AML-193 (cell line): ENCODE data around the gene APOA1.

Experiments used
- DNase-seq, 2 experiments: peaks; one replicate each; lab custom pipeline; 2025; lab: John Stamatoyannopoulos, UW

The APOA1 gene

DNA sequence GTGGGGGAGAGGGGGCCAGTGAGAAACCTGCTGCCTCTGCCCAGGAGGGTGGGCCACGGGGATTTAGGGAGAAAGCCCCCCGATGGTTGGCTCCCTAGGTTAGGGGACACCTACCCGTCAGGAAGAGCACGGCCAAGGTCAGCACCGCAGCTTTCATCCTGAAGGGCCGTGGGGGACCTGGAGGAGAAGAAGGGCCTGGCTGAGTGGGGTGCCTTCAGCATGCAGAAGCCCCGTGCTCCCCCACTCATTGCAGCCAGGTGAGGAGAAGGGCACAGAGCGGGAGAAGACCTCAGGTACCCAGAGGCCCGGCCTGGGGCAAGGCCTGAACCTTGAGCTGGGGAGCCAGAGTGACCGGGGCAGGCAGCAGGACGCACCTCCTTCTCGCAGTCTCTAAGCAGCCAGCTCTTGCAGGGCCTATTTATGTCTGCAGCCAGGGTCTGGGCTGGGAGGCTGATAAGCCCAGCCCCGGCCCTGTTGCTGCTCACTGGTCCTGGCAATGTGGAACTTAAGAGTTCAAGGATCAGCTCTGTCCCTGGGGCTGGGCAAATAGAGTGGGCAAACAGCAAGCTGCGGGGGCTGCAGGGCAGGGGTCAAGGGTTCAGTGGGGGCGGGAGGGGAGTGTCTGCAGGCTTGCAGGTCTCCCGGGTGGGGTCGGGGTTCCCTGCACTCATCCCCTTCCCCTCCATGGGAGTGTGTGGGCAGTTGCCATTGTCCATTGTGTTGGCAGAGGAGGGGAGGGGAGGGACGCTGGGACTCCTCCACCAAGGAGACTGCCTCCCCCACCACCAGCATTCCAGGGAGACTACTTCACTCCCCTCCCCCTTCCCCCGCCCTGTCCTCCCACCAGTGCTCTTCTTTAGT is at the start of gene APOA1:
TSS of gene APOA1 (minus strand) at position 392 of the 861 bp plus-strand sequence. CDS start at position 157, 235 bp downstream.
- no peak for DNase-seq

DNA sequence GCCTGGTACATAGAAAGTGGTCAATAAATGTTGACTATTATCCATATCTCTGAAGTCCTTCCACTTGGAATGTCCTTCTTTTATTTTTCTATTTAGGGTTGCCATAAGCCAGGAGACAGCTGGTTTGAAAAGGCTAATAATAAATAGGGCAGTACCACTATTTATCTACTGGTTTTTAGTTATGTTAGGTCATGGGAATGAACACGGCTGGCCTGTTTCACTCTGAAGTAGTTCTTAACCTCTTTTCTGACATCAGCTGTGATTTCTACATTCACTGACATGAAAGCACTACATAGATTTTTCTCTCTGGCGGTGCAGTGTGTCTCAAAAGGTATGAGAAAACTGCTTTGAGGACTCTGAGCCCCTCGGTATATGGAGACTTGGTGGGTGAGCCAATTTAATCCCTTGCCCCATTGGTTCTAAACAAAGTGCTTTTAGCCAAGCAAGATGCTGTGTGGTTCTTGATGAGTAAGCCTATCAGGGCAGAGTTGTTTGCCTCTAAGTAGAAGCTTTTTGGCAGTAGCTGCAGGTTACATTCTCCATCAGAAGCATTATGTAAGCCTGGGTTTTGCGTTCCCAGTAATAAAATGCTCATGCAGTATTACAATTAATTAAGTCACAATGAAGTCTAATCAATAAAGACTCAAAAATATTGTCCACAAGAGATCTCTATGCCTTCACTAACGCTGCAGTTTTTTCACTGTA is 48.7 kb upstream of the APOA1 start:
- DNase-seq: no peak

- DNase-seq: no peak
These were observed 45.0 kb upstream of the APOA1 start for GRCh38 chr11:116882386-116882785.

DNA sequence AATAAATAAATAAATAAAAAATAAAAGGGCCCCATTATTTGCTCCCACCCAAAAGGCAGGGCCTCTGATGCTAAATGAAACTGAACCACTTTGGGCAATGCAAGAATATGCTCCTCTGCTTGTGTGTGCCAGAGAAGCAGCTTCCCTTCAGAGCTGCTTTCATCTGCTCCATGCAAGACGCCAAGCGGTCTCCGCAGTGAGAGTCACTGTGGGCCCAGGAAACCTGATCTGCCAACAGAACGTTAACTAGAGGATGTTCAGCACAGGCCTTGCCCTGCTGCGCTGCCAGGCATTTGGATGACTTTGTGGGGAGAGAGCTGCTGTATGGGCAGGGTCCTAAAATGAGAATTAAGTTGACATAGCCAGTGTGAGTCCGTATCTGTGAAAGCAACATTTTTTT is 43.7 kb upstream of the APOA1 start:
- DNase-seq: no peak

- peak; percentile 84 to 87 for DNase-seq
These were observed 42.6 kb upstream of the APOA1 start for GRCh38 chr11:116879800-116880625.

GRCh38 chr11:116876656-116877055 is 39.2 kb upstream of the APOA1 start:
- no peak for DNase-seq

DNA sequence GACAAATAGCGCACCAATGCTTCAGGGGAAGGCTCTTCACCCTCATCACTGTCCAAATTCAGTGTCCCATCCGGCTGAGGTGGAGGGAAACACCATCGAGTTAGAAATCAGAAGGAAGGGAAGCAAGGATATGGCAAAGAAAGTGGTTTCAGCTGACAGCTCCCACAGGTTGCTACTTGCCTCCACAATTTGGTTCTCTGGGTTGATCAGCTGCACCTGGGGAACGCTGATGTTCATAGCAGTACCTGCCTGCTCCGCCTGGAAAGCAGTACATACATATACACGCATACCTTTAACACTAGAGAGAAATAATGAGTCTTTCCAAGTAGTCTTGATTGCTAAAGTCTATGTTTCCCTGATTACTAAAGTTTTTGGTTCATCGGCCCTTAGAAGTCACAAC is 37.8 kb upstream of the APOA1 start:
- DNase-seq: no peak

- no peak for DNase-seq
These were observed 36.8 kb upstream of the APOA1 start for GRCh38 chr11:116874251-116874650.

GRCh38 chr11:116873381-116873780 is 36.0 kb upstream of the APOA1 start:
- DNase-seq: no peak

DNA sequence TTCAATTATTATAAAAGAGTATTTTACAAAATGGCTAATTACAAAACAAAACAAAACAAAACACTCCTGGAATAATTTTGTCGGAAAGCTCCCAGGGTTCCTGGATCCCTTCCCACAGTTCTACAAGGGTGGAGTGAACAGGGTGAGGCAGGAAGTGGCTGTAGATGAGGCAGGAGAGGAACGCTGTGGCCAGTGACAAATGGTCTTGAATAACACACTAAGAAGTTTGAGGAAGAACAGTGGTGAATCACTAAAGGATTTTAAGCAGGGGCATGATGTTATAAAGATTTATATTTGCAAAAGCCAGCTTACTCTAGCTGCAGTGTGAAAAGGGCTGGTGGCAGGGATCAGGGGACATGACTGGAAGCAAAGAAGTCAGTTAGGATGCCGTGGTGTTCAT is 33.8 kb upstream of the APOA1 start:
- DNase-seq: no peak

- no peak for DNase-seq
These were observed 32.6 kb upstream of the APOA1 start for GRCh38 chr11:116870054-116870453.

- no peak for DNase-seq
These were observed 32.2 kb upstream of the APOA1 start for GRCh38 chr11:116869610-116870009.

GRCh38 chr11:116868066-116868465 is 30.6 kb upstream of the APOA1 start:
- DNase-seq: no peak

DNA sequence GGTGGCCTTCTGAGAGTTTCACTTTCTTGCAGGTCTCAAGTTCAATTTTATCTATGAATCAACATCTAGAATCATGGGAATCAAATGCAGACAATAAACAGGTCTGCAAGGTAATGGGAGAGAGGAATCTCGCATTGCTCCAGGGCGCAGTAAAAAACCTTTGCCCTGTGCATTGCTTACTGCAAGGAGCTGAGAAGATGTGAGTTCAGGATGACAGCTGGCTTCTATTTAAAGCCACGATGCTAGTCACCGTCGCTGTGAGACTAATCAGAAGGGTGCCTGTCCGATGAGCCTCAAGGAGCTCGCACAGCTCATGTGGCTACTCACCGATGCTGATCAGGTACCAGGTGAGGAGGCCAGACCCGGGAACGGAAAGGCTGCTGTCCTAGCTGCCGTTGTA is 30.2 kb upstream of the APOA1 start:
- DNase-seq: no peak

DNA sequence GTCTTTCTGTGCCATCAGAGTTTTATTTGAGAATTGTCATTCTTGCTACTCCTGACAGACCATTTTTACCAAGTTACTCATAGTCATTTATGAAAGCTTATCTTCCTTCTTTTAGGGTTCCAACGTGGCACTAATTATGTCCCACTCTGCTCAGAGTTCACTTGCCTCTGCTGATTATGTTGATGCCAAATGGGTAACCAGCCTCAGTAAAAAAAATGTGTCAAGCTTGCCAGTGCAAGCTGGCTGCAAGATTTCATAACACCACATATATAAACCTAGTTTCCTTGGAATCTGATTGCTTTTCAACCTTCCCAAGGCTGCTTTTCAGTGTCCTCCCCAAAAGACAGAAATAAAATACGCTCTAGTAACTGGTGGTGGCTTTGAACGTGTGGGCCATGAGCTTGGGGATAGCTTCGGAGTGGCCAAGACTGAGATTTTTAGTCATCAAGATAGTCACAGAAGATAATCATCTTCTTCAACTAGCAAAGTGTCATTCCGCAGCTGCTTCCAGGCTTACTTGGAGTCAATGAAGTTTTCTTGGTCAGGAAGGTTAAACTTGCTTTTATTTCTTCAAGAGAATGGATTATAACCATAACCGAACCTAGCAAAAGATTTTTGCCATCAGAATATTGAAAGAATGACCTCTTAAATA is 29.5 kb upstream of the APOA1 start:
- DNase-seq: no peak

DNA sequence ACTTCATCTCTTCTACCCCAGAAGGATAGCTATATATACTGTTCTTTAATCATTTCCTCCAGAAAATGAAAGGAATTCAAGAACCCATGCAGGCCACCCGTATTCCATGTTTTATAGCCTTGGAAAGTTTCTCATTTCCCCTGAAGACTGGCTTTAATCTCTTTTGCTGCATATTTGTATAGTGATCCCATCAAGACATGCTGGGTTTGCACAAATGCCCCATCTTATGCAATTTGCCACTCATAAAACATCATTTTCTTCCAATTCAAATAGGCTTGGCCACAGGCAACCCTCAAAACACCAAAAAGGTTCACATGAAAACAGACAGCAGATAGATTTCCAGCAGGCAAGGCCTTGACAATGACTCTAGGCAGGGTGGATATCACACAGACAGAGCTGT is 28.3 kb upstream of the APOA1 start:
- no peak for DNase-seq

- DNase-seq: no peak
These were observed 27.1 kb upstream of the APOA1 start for GRCh38 chr11:116864531-116864930.

GRCh38 chr11:116862951-116863350 is 25.5 kb upstream of the APOA1 start:
- DNase-seq: no peak

GRCh38 chr11:116862185-116862584 is 24.8 kb upstream of the APOA1 start:
- DNase-seq: no peak

GRCh38 chr11:116861539-116861938 is 24.1 kb upstream of the APOA1 start:
- DNase-seq: no peak

GRCh38 chr11:116860303-116860702 is 22.9 kb upstream of the APOA1 start:
- no peak for DNase-seq

DNA sequence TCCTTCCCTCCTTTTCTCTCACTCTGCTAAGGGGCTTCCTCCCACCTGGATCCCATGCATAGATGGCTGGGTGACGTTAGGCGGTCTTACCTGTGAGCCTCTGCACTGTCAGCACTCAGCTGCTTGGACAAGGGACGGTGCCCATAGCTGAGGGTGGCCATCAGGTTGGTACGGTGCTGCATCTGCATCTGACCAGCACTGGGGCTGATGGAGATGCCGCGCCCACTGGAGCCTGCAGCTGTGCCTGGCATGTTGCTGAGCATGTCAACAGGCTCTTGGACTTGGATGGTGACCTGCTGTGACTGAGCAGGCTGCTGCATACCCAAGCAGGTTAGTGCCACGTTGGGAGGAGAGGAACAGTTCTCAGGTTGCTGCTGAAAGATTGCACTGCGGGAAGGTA is 21.8 kb upstream of the APOA1 start:
- DNase-seq: no peak
